K562 (cell line): Measurements from ENCODE around the gene RAD51D. TPM values are rescaled to one million over a fixed set of nuclear protein-coding genes. Genes with fewer than 3 reads are reported as not detected.
A peak's percentile ranks its signal among the peaks of the same experiment; 100 is the strongest.

Source experiments
- ARID2 ChIP-seq: fragments of 450-650 bp; IDR thresholded peaks from 2 replicates; pipeline ENCODE4 v1.6.1; 2017; ENCODE audit warnings: antibody characterized with exemption, mild to moderate bottlenecking
- ATF1 ChIP-seq, 2 experiments: fragments of 450-650 bp in 1 of 2; IDR thresholded peaks; 2 replicates each; pipeline ENCODE4 v1.6.1; 2016; ENCODE audit warnings: missing compliant biosample characterization in 1 of 2, missing genetic modification characterization in 1 of 2
- FOXA1 ChIP-seq: fragments of 450-650 bp; IDR thresholded peaks from 2 replicates; pipeline ENCODE4 v1.6.1; 2016; ENCODE audit warnings: mild to moderate bottlenecking, borderline replicate concordance
- HIVEP1 ChIP-seq: fragments of 250-450 bp; sonication (Bioruptor Pico); IDR thresholded peaks from 2 replicates; pipeline ENCODE4 v1.4.0; 2020; ENCODE audit warnings: mild to moderate bottlenecking
- JUND ChIP-seq, 2 experiments: IDR thresholded peaks; 2 replicates in 1 of 2; 3 replicates in 1 of 2; pipeline ENCODE4 v1.6.1; 2011; ENCODE audit warnings: borderline replicate concordance in 2 of 2, low read depth in 2 of 2, low read length in 2 of 2, improper control_type of control experiment in 1 of 2, missing biosample characterization in 1 of 2, missing genetic modification characterization in 1 of 2, missing genetic modification reagents in 1 of 2
- L3MBTL2 ChIP-seq: fragments of 450-650 bp; IDR thresholded peaks from 2 replicates; pipeline ENCODE4 v1.6.1; 2016; ENCODE audit warnings: mild to moderate bottlenecking, moderate library complexity
- MXI1 ChIP-seq: IDR thresholded peaks from 2 replicates; pipeline ENCODE4 v1.6.1; 2011; ENCODE audit warnings: low read depth, mild to moderate bottlenecking, improper control_type of control experiment, low read length
- RUNX1 ChIP-seq: sonication (generic); IDR thresholded peaks from 2 replicates; pipeline ENCODE4 v1.6.1; 2016; ENCODE audit warnings: antibody characterized with exemption, low read depth
- SMARCC2 ChIP-seq: fragments of 450-650 bp; IDR thresholded peaks from 2 replicates; pipeline ENCODE4 v1.6.1; 2017; ENCODE audit warnings: antibody characterized with exemption, moderate library complexity, mild to moderate bottlenecking, low read depth
- ZNF212 ChIP-seq: fragments of 450-650 bp; formaldehyde crosslinking; IDR thresholded peaks from 2 replicates; pipeline ENCODE4 v1.4.0; 2020; ENCODE audit warnings: mild to moderate bottlenecking
- ZNF830 ChIP-seq: fragments of 250-450 bp; sonication (Bioruptor Pico); IDR thresholded peaks from 2 replicates; pipeline ENCODE4 v1.5.0; 2021; ENCODE audit warnings: mild to moderate bottlenecking
- polyA plus RNA-seq, 8 experiments: library from polyadenylated mRNA; depleted of rRNA in 4 of 8; stranded (reverse) in 5 of 8; unstranded in 3 of 8; fragments of >200 nt; fragmentation: Nextera tagmentation in 2 of 8; fragmentation: Illumina TruSeq in 1 of 8; extraction: Ambion mirVana in 2 of 8; extraction: Trizol in 1 of 8; gene quantifications; 2 replicates each; pipeline versions ENCODE4 v1.2.1 to v1.2.3, GENCODE V29; 2011 to 2014; ENCODE audit warnings: inconsistent platforms in 1 of 8, missing spikeins in 1 of 8
- total RNA-seq, 7 experiments: library from RNA; depleted of rRNA in 6 of 7; stranded (reverse); fragments of >200 nt in 6 of 7; fragmentation: Illumina TruSeq in 2 of 7; extraction: Trizol in 2 of 7; gene quantifications; 2 replicates each; pipeline versions ENCODE4 v1.2.1 to v1.2.3, GENCODE V29; 2011 to 2021; ENCODE audit warnings: low replicate concordance in 1 of 7
- TF ChIP-seq, protein P1 (sequence below): fragments of 450-650 bp; IDR thresholded peaks from 2 replicates; pipeline ENCODE4 v1.6.1; 2016; ENCODE audit warnings: mild to moderate bottlenecking, moderate library complexity
- TF ChIP-seq, protein P2 (sequence below): fragments of 250-450 bp; sonication (Bioruptor Pico); IDR thresholded peaks from 2 replicates; pipeline ENCODE4 v1.4.0; 2020; ENCODE audit warnings: mild to moderate bottlenecking
- TF ChIP-seq, protein P3 (sequence below): fragments of 250-450 bp; sonication (Bioruptor Pico); IDR thresholded peaks from 2 replicates; pipeline ENCODE4 v1.5.0; 2021

The RAD51D gene
- total and polyA plus RNA-seq, 9 of the 15 experiments (the other 6 are each of a cell fraction or from before 2014, with no cell fraction given), result 2.2 to 16.9 (median 8.7) TPM

DNA sequence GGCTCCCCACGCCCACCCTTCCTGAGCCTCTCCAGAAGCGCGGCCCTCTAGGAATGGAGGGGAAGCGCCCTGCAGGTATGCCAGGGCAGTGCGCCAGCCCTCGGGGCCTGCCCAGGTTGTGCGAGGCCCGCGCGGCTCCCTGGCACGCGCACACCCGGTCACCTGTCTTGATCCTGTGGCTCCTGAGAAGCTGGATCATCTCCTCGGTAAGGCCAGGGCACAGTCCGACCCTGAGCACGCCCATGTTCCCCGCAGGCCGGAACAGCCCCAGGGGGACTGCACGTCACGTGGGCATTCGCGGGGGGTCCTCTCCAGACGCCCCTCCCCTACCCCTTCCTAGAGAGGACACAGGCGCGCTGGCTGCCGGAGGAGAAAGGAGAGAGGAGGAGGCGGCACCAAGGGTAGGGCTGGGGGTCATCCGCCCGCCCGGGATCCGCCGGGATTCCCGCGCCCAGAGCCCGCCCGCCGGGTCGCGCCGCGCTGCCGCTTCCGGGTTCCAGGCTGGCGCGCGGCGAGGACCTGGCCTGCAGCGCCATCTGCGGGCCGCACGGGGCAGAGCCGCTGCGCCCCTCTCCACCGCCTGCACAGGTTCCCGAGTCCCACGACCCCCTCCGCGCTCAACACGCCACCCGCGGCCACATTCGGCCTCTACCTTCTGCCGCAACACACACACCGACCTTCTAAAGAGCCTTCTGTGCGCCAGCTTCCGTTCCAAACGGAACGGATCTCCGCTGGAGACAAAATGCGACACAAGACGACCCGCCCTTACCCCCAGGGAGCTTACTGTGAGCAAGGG is at the start of gene RAD51D (continued):
- TF ChIP-seq, protein P1, sequence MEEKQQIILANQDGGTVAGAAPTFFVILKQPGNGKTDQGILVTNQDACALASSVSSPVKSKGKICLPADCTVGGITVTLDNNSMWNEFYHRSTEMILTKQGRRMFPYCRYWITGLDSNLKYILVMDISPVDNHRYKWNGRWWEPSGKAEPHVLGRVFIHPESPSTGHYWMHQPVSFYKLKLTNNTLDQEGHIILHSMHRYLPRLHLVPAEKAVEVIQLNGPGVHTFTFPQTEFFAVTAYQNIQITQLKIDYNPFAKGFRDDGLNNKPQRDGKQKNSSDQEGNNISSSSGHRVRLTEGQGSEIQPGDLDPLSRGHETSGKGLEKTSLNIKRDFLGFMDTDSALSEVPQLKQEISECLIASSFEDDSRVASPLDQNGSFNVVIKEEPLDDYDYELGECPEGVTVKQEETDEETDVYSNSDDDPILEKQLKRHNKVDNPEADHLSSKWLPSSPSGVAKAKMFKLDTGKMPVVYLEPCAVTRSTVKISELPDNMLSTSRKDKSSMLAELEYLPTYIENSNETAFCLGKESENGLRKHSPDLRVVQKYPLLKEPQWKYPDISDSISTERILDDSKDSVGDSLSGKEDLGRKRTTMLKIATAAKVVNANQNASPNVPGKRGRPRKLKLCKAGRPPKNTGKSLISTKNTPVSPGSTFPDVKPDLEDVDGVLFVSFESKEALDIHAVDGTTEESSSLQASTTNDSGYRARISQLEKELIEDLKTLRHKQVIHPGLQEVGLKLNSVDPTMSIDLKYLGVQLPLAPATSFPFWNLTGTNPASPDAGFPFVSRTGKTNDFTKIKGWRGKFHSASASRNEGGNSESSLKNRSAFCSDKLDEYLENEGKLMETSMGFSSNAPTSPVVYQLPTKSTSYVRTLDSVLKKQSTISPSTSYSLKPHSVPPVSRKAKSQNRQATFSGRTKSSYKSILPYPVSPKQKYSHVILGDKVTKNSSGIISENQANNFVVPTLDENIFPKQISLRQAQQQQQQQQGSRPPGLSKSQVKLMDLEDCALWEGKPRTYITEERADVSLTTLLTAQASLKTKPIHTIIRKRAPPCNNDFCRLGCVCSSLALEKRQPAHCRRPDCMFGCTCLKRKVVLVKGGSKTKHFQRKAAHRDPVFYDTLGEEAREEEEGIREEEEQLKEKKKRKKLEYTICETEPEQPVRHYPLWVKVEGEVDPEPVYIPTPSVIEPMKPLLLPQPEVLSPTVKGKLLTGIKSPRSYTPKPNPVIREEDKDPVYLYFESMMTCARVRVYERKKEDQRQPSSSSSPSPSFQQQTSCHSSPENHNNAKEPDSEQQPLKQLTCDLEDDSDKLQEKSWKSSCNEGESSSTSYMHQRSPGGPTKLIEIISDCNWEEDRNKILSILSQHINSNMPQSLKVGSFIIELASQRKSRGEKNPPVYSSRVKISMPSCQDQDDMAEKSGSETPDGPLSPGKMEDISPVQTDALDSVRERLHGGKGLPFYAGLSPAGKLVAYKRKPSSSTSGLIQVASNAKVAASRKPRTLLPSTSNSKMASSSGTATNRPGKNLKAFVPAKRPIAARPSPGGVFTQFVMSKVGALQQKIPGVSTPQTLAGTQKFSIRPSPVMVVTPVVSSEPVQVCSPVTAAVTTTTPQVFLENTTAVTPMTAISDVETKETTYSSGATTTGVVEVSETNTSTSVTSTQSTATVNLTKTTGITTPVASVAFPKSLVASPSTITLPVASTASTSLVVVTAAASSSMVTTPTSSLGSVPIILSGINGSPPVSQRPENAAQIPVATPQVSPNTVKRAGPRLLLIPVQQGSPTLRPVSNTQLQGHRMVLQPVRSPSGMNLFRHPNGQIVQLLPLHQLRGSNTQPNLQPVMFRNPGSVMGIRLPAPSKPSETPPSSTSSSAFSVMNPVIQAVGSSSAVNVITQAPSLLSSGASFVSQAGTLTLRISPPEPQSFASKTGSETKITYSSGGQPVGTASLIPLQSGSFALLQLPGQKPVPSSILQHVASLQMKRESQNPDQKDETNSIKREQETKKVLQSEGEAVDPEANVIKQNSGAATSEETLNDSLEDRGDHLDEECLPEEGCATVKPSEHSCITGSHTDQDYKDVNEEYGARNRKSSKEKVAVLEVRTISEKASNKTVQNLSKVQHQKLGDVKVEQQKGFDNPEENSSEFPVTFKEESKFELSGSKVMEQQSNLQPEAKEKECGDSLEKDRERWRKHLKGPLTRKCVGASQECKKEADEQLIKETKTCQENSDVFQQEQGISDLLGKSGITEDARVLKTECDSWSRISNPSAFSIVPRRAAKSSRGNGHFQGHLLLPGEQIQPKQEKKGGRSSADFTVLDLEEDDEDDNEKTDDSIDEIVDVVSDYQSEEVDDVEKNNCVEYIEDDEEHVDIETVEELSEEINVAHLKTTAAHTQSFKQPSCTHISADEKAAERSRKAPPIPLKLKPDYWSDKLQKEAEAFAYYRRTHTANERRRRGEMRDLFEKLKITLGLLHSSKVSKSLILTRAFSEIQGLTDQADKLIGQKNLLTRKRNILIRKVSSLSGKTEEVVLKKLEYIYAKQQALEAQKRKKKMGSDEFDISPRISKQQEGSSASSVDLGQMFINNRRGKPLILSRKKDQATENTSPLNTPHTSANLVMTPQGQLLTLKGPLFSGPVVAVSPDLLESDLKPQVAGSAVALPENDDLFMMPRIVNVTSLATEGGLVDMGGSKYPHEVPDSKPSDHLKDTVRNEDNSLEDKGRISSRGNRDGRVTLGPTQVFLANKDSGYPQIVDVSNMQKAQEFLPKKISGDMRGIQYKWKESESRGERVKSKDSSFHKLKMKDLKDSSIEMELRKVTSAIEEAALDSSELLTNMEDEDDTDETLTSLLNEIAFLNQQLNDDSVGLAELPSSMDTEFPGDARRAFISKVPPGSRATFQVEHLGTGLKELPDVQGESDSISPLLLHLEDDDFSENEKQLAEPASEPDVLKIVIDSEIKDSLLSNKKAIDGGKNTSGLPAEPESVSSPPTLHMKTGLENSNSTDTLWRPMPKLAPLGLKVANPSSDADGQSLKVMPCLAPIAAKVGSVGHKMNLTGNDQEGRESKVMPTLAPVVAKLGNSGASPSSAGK, result peak; percentile 79
- TF ChIP-seq FOXA1 (no peak), SMARCC2 (no peak), HIVEP1 (no peak), L3MBTL2 (peak; percentile 81), ZNF212 (CRISPR knock-in tag) (no peak), ARID2 (no peak), RUNX1 (no peak), ATF1 (CRISPR knock-in tag; IDR thresholded peaks at IDR 0.05) (no peak), ATF1 (tag; IDR thresholded peaks at IDR 0.05) (peak; percentile 53), JUND (IDR thresholded peaks at IDR 0.05; ENCODE audit: borderline replicate concordance, low read depth, low read length) (no peak), JUND (tag; IDR thresholded peaks at IDR 0.05; ENCODE audit: borderline replicate concordance, low read depth, low read length) (no peak; the same call in 2 of the 3 replicates), MXI1 (no peak), ZNF830 (CRISPR knock-in tag) (0 out of 2 replicates have a peak, but pooled peaks have one; percentile 42)
- TF ChIP-seq, protein P2, sequence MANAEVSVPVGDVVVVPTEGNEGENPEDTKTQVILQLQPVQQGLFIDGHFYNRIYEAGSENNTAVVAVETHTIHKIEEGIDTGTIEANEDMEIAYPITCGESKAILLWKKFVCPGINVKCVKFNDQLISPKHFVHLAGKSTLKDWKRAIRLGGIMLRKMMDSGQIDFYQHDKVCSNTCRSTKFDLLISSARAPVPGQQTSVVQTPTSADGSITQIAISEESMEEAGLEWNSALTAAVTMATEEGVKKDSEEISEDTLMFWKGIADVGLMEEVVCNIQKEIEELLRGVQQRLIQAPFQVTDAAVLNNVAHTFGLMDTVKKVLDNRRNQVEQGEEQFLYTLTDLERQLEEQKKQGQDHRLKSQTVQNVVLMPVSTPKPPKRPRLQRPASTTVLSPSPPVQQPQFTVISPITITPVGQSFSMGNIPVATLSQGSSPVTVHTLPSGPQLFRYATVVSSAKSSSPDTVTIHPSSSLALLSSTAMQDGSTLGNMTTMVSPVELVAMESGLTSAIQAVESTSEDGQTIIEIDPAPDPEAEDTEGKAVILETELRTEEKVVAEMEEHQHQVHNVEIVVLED (CRISPR knock-in tag), result no peak
- TF ChIP-seq, protein P3, sequence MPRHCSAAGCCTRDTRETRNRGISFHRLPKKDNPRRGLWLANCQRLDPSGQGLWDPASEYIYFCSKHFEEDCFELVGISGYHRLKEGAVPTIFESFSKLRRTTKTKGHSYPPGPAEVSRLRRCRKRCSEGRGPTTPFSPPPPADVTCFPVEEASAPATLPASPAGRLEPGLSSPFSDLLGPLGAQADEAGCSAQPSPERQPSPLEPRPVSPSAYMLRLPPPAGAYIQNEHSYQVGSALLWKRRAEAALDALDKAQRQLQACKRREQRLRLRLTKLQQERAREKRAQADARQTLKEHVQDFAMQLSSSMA (CRISPR knock-in tag), result no peak
